Spleen (tissue), 7 donors: ENCODE data around the gene EHD4.

Experiments
- POLR2AphosphoS5 ChIP-seq, 3 donors: sonication (generic); formaldehyde crosslinking; IDR thresholded peaks; one replicate each; pipeline ENCODE4 v1.5.1; 2017; ENCODE audit warnings: antibody characterized with exemption in 3 of 3
- TF ChIP-seq, protein P1 (sequence below), 11 experiments: fragments of 200-600 bp in 7 of 11; fragments of 450-650 bp in 4 of 11; sonication (generic) in 4 of 11; IDR thresholded peaks in 8 of 11; conservative IDR thresholded peaks in 3 of 11; 1 replicate in 7 of 11; 2 replicates in 4 of 11; pipeline versions ENCODE4 v1.4.0 to v1.8.0; 2016 to 2021; ENCODE audit warnings: antibody characterized with exemption in 11 of 11, inconsistent platforms in 4 of 11, mild to moderate bottlenecking in 1 of 11
- donor health status: DM: no; HTN: no; CAD: no; lungs with moderate emphysema.
- donor health status: DM: no; HTN: no; CAD: no.
- donor health status: DM: no; HTN: no; CAD: no.

DNA sequence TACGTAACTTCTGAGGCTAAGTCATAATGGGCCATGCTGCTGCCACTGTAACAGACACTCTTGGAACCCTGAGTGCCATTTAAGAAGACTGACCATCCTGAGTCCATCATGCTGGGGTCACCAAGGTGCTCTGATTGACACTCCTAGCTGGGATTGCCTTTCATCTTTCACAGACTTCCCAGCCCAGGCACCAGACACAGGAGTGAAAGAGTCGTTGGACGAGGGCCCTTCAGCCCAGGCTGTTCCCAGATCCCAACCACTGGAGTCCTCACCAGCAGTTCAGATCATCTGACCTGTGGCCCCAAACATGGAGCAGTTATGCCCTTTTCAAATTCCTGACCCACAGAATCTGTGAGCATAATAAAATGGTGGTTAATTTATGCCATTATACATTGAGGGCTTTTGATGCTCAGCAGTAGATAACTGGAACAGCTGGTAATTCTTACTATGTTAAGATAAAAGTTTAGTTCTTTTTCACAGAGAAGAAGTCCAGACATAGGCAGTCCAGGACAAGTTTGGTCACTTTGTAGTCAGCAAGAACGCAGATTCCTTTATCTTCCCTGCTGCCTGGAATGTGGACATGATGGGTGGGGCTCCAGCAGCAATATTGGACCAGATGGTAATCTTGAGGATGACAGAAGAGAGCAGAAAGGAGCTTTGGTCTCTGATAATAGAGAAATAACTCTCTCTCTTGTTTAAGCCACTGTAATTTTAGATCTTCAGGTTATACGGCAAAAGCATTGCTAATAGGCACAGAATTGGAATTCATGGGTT, 7.3 kb upstream of the EHD4 start:
- TF ChIP-seq, protein P1, sequence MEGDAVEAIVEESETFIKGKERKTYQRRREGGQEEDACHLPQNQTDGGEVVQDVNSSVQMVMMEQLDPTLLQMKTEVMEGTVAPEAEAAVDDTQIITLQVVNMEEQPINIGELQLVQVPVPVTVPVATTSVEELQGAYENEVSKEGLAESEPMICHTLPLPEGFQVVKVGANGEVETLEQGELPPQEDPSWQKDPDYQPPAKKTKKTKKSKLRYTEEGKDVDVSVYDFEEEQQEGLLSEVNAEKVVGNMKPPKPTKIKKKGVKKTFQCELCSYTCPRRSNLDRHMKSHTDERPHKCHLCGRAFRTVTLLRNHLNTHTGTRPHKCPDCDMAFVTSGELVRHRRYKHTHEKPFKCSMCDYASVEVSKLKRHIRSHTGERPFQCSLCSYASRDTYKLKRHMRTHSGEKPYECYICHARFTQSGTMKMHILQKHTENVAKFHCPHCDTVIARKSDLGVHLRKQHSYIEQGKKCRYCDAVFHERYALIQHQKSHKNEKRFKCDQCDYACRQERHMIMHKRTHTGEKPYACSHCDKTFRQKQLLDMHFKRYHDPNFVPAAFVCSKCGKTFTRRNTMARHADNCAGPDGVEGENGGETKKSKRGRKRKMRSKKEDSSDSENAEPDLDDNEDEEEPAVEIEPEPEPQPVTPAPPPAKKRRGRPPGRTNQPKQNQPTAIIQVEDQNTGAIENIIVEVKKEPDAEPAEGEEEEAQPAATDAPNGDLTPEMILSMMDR (IDR thresholded peaks at IDR 0.05 in 8 of 11, conservative IDR thresholded peaks at IDR 0.05 in 3 of 11), result no peak
- no peak for TF ChIP-seq POLR2AphosphoS5 (IDR thresholded peaks at IDR 0.05)
